Measurements from ENCODE around the gene HIP1.

DNA sequence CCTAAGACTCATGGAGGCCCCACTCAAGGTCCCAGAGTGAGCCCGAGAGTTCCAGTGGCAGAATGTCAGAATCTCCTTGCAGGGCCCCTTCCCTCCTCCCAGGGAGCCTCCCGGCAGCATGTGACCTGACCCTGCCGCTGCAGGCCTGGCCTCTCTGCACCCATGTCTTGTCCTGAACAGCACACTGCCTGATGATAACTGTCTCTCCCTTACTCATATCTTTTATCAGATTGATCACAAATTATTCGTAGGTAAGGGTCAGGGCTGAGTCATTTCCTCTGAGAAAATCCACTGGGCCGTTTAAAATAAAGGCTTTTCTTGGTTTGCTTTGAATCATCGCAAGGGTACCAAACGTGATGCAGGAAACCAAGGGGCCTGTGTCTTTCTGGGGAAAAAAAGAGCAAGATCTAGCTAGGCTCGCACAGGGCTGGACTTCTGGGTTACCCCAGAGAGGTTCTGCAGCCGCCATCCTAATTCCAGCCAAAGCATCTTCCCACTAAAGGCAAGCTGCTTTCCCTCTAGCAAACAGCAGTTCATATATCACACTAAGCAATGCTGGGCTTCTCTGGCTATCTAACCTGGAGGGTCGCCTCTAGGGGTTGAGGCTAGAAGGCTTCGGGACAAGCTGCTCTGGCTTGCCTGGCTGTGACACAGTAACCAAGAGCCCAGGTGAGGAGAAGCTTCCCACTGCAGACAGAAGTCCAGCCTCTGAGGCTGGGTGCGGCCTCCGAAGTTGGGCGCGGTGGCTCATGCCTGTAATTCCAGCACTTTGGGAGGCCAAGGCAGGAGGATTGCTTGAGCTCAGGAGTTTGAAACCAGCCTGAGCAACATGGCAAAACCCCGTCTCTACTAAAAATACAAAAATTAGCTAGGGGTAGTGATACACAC is 141.8 kb downstream of the HIP1 start:
- TF ChIP-seq ZBTB7A (IDR thresholded peaks at IDR 0.05; ENCODE audit: low read depth) (no peak), EP300 (IDR thresholded peaks at IDR 0.05; ENCODE audit: borderline replicate concordance) (no peak), CEBPB (IDR thresholded peaks at IDR 0.05) (no peak), TEAD4 (IDR thresholded peaks at IDR 0.05) (no peak), TAF1 (IDR thresholded peaks at IDR 0.05; ENCODE audit: low read depth) (no peak), EGR1 (IDR thresholded peaks at IDR 0.05) (no peak)
- TF ChIP-seq, protein P1, sequence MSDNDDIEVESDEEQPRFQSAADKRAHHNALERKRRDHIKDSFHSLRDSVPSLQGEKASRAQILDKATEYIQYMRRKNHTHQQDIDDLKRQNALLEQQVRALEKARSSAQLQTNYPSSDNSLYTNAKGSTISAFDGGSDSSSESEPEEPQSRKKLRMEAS (IDR thresholded peaks at IDR 0.05): no peak
- TF ChIP-seq, protein P2, sequence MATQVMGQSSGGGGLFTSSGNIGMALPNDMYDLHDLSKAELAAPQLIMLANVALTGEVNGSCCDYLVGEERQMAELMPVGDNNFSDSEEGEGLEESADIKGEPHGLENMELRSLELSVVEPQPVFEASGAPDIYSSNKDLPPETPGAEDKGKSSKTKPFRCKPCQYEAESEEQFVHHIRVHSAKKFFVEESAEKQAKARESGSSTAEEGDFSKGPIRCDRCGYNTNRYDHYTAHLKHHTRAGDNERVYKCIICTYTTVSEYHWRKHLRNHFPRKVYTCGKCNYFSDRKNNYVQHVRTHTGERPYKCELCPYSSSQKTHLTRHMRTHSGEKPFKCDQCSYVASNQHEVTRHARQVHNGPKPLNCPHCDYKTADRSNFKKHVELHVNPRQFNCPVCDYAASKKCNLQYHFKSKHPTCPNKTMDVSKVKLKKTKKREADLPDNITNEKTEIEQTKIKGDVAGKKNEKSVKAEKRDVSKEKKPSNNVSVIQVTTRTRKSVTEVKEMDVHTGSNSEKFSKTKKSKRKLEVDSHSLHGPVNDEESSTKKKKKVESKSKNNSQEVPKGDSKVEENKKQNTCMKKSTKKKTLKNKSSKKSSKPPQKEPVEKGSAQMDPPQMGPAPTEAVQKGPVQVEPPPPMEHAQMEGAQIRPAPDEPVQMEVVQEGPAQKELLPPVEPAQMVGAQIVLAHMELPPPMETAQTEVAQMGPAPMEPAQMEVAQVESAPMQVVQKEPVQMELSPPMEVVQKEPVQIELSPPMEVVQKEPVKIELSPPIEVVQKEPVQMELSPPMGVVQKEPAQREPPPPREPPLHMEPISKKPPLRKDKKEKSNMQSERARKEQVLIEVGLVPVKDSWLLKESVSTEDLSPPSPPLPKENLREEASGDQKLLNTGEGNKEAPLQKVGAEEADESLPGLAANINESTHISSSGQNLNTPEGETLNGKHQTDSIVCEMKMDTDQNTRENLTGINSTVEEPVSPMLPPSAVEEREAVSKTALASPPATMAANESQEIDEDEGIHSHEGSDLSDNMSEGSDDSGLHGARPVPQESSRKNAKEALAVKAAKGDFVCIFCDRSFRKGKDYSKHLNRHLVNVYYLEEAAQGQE (IDR thresholded peaks at IDR 0.05; ENCODE audit: low read depth): no peak

All from Ishikawa (cell line).